Chondrocyte (in vitro differentiated cells): ENCODE measurements around the gene KIF1A. TPM values are rescaled to one million over a fixed set of nuclear protein-coding genes. Genes with fewer than 3 reads are reported as not detected.

Source experiments
- DNase-seq: peaks from one replicate; pipeline ENCODE4 v3.0.0; 2021; ENCODE audit warnings: mixed read lengths, low spot score
- H3K27ac Mint-ChIP-seq: one replicate; pipeline ENCODE4 v1.8.0; 2021; ENCODE audit warnings: mild to moderate bottlenecking, moderate library complexity, mixed read lengths; ENCODE audit not compliant: unreplicated experiment
- H3K27me3 Mint-ChIP-seq: 2 replicates; pipeline ENCODE4 v1.8.0; 2021; ENCODE audit warnings: low read depth, mixed read lengths
- H3K36me3 Mint-ChIP-seq: 2 replicates; pipeline ENCODE4 v1.8.0; 2021; ENCODE audit warnings: low read depth, mixed read lengths
- H3K4me1 Mint-ChIP-seq: 2 replicates; pipeline ENCODE4 v1.8.0; 2021; ENCODE audit warnings: low read depth, mild to moderate bottlenecking, mixed read lengths
- H3K4me3 Mint-ChIP-seq: one replicate; pipeline ENCODE4 v1.8.0; 2021; ENCODE audit warnings: mild to moderate bottlenecking, moderate library complexity, mixed read lengths; ENCODE audit not compliant: unreplicated experiment
- H3K9me3 Mint-ChIP-seq: 2 replicates; pipeline ENCODE4 v1.8.0; 2021; ENCODE audit warnings: low read depth, mixed read lengths
- total RNA-seq: library from RNA; stranded (reverse); gene quantifications from 3 replicates; pipeline ENCODE4 v1.2.1, GENCODE V29; 2021
- TF ChIP-seq, protein P1 (sequence below): fragments of 200-600 bp; sonication (generic); IDR thresholded peaks from 2 replicates; pipeline ENCODE4 v1.5.0; 2021; ENCODE audit warnings: antibody characterized with exemption, mild to moderate bottlenecking, moderate library complexity

The KIF1A gene
- total RNA-seq, 1 donor from 2014 or later: 60.0 TPM

DNA sequence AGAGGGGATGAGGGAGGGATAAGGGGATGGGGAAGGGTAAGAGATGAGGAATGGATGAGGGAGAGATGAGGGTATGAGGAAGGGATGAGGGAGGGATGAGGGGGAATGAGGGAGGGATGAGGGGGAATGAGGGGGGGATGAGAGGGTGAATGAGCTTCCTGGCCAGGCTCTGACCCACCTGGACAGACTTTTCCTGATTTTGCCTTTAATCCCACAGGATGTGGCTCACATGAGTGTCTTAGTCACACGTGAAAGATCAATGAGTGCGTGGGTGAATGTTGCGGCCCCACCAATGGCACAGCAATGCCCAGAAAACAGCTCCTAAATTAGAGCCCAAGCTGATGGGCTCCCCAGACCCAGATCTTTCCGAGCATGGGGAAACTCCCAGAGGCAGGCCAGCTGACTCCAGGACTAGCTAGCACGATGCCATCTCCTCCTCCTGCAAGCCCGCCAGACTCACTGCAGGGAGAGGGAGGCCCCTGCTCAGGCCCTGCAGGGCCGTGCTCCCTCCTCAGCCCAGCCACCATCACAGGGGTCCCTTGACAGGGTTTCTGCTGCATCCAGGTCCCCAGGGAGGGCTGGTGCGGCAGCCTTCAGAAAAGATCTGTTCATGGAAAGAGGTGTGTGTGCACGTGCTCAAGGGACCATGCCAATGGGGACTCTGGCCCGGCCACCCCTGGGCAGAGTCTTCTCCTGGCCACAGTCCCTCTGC, 87.0 kb downstream of the KIF1A start:
- Mint-ChIP-seq H3K4me1 (peaks cover 6% of the 10 kb centered on the region), H3K36me3 (peaks cover 9% of the 10 kb centered on the region), H3K4me3 (no peak overlapping the region), H3K27me3 (no peaks in the 10 kb centered on the region), H3K27ac (no peak overlapping the region), H3K9me3 (no peaks in the 10 kb centered on the region)
- no peak for DNase-seq
- TF ChIP-seq, protein P1, sequence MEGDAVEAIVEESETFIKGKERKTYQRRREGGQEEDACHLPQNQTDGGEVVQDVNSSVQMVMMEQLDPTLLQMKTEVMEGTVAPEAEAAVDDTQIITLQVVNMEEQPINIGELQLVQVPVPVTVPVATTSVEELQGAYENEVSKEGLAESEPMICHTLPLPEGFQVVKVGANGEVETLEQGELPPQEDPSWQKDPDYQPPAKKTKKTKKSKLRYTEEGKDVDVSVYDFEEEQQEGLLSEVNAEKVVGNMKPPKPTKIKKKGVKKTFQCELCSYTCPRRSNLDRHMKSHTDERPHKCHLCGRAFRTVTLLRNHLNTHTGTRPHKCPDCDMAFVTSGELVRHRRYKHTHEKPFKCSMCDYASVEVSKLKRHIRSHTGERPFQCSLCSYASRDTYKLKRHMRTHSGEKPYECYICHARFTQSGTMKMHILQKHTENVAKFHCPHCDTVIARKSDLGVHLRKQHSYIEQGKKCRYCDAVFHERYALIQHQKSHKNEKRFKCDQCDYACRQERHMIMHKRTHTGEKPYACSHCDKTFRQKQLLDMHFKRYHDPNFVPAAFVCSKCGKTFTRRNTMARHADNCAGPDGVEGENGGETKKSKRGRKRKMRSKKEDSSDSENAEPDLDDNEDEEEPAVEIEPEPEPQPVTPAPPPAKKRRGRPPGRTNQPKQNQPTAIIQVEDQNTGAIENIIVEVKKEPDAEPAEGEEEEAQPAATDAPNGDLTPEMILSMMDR: no peak

- DNase-seq: no peak
- Mint-ChIP-seq H3K4me1 (peaks cover 6% of the 10 kb centered on the region), H3K4me3 (no peak overlapping the region), H3K9me3 (no peaks in the 10 kb centered on the region), H3K27me3 (no peaks in the 10 kb centered on the region), H3K27ac (no peak overlapping the region), H3K36me3 (peaks cover 9% of the 10 kb centered on the region)
- TF ChIP-seq, protein P1: no peak
Observed at GRCh38 chr2:240732184-240732583, 87.8 kb downstream of the KIF1A start.

GRCh38 chr2:240731178-240731545, 88.9 kb downstream of the KIF1A start:
- no peak for DNase-seq
- H3K36me3 Mint-ChIP-seq: peaks cover 5% of the 10 kb centered on the region
- TF ChIP-seq, protein P1: no peak
- no peak overlapping the region for H3K27ac Mint-ChIP-seq
- no peak overlapping the region for H3K4me3 Mint-ChIP-seq
- H3K9me3 Mint-ChIP-seq: no peaks in the 10 kb centered on the region
- H3K27me3 Mint-ChIP-seq: no peaks in the 10 kb centered on the region
- H3K4me1 Mint-ChIP-seq: peaks cover 6% of the 10 kb centered on the region

DNA sequence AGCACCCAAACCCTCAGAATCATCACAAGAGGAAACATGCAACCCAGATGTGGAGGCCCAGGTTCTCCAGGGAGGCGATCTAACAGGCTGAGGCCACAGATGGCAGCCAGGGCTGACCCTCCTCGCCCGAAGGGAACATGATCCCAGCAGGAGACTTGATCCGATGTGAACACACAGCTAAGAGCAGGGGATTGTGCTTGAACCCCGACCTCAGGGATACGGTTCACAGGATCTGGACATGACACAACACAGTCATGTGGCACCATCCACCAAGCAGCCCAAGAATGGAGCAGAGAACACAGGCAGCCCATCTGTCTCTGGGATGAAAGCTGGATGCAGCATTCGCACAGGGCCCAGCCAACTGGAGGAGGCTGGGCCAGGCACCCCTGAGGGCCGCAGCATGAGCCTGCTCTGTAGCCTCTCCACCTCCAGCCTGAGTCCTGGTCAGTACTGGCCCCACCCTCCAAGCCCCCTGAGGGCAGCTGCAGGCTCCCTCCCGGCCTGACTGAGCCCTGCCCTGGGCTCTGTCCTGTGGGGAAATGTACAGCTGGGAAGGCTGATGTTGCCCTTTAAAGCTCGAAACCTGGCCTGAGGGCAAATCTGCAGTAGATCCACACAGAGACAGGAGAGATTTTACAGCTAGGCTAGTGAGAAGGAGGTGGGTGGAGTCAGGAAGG, 89.4 kb downstream of the KIF1A start:
- Mint-ChIP-seq H3K36me3 (peaks cover 5% of the 10 kb centered on the region), H3K4me1 (peaks cover 6% of the 10 kb centered on the region), H3K27ac (no peak overlapping the region), H3K27me3 (no peaks in the 10 kb centered on the region), H3K4me3 (no peak overlapping the region), H3K9me3 (no peaks in the 10 kb centered on the region)
- no peak for DNase-seq
- TF ChIP-seq, protein P1: no peak

- peaks cover 4% of the 10 kb centered on the region for H3K36me3 Mint-ChIP-seq
- no peak overlapping the region for H3K27ac Mint-ChIP-seq
- no peaks in the 10 kb centered on the region for H3K27me3 Mint-ChIP-seq
- TF ChIP-seq, protein P1: no peak
- no peaks in the 10 kb centered on the region for H3K9me3 Mint-ChIP-seq
- H3K4me3 Mint-ChIP-seq: no peak overlapping the region
- H3K4me1 Mint-ChIP-seq: peaks cover 6% of the 10 kb centered on the region
- no peak for DNase-seq
Observed at GRCh38 chr2:240728827-240729226, 91.2 kb downstream of the KIF1A start.
